A673 (cell line): ENCODE measurements around the gene CPED1. TPM values are rescaled to one million over a fixed set of nuclear protein-coding genes. Genes with fewer than 3 reads are reported as not detected.

Source experiments
- BruUV-seq: library from RNA; stranded (reverse); fragments of 400-500 nt; replicated peaks from 2 replicates; lab custom pipeline; 2021; lab: Mats Ljungman, UMichigan
- CTCF ChIA-PET: fragments of 300-600 bp; sonication (Branson Sonifier 250); formaldehyde crosslinking; loops from one replicate; lab custom pipeline; 2022; ENCODE audit warnings: antibody characterized with exemption; lab: Charles Lee
- POLR2A ChIA-PET: fragments of 300-600 bp; sonication (Branson Sonifier 250); formaldehyde crosslinking; loops from one replicate; lab custom pipeline; 2022; ENCODE audit warnings: antibody characterized with exemption; ENCODE audit not compliant: low non-redundant PET; lab: Charles Lee
- DNase-seq: peaks from one replicate; pipeline ENCODE4 v3.0.0-alpha.2; 2015; ENCODE audit warnings: low spot score
- H3K27ac ChIP-seq: fragments of 200-600 bp; sonication (generic); 2 replicates; pipeline ENCODE4 v1.5.1; 2016; ENCODE audit warnings: mixed run types, low read depth, mild to moderate bottlenecking, mixed read lengths, antibody characterized with exemption, low read length; ENCODE audit not compliant: poor library complexity, severe bottlenecking
- H3K27me3 ChIP-seq: fragments of 200-600 bp; sonication (generic); replicated peaks from 2 replicates; pipeline ENCODE4 v1.6.1; 2017; ENCODE audit warnings: mixed run types, low read depth, mild to moderate bottlenecking, mixed read lengths, antibody characterized with exemption, low read length; ENCODE audit not compliant: insufficient read depth, poor library complexity
- H3K36me3 ChIP-seq: fragments of 200-600 bp; sonication (generic); 2 replicates; pipeline ENCODE4 v1.6.1; 2016; ENCODE audit warnings: mixed run types, mild to moderate bottlenecking, mixed read lengths, antibody characterized with exemption, low read length; ENCODE audit not compliant: insufficient read depth, poor library complexity, severe bottlenecking
- H3K4me1 ChIP-seq: fragments of 200-600 bp; sonication (generic); 2 replicates; pipeline ENCODE4 v1.6.1; 2017; ENCODE audit warnings: mixed run types, mild to moderate bottlenecking, mixed read lengths, antibody characterized with exemption, low read length; ENCODE audit not compliant: insufficient read depth, poor library complexity, severe bottlenecking
- H3K4me3 ChIP-seq: fragments of 200-600 bp; sonication (generic); 2 replicates; pipeline ENCODE4 v1.5.1; 2016; ENCODE audit warnings: low read depth, mixed run types, mild to moderate bottlenecking, mixed read lengths, low read length; ENCODE audit not compliant: poor library complexity, severe bottlenecking
- H3K9me3 ChIP-seq: fragments of 200-600 bp; sonication (generic); 2 replicates; pipeline ENCODE4 v1.6.1; 2016; ENCODE audit warnings: mixed run types, low read depth, mild to moderate bottlenecking, mixed read lengths, antibody characterized with exemption, low read length; ENCODE audit not compliant: poor library complexity, severe bottlenecking
- CTCF ChIP-seq: fragments of 300-800, 200-600 bp; sonication (generic); conservative IDR thresholded peaks from 2 replicates; pipeline ENCODE4 v1.5.1; 2017; ENCODE audit warnings: low read depth, mild to moderate bottlenecking, antibody characterized with exemption, low read length, moderate library complexity, mixed read lengths
- EZH2 ChIP-seq: fragments of 200-600 bp; sonication (generic); IDR thresholded peaks from 2 replicates; pipeline ENCODE4 v1.6.1; 2017; ENCODE audit warnings: borderline replicate concordance, low read depth, mild to moderate bottlenecking, mixed read lengths, antibody characterized with exemption, low read length; ENCODE audit not compliant: poor library complexity, severe bottlenecking
- intact Hi-C: fragments of 100-400 bp; cut with micrococcal nuclease; formaldehyde crosslinking; loops from one replicate; pipeline ENCODE4 v1.10.0; 2022; ENCODE audit not compliant: unreplicated experiment
- total RNA-seq: library from RNA; stranded (reverse); gene quantifications from 2 replicates; pipeline ENCODE4 v1.2.3, GENCODE V29; 2021

The CPED1 gene
- total RNA-seq, 1 experiment from 2014 or later: 0.15 TPM

- POLR2A ChIA-PET: no interaction called here
- intact Hi-C loops: no loop called here
Measured at GRCh38 chr7:120961638-120962173, 26.8 kb upstream of the CPED1 start.

GRCh38 chr7:120964088-120964487 lies 24.4 kb upstream of the CPED1 start:
- ChIA-PET POLR2A (no interaction called here), CTCF (no interaction called here)
- peaks cover 19% of the 10 kb centered on the region for H3K36me3 ChIP-seq
- H3K27me3 ChIP-seq: no peaks in the 10 kb centered on the region
- no peaks in the 10 kb centered on the region for H3K4me1 ChIP-seq
- no peak for DNase-seq
- H3K27ac ChIP-seq: no peak overlapping the region
- intact Hi-C loops: no loop called here
- no peak for TF ChIP-seq EZH2
- TF ChIP-seq CTCF: no peak
- H3K9me3 ChIP-seq: no peaks in the 10 kb centered on the region
- H3K4me3 ChIP-seq: no peak overlapping the region
- no TSS peak for BruUV-seq

More at GRCh38 chr7:120961638-120962173, 26.8 kb upstream of the CPED1 start:
- Histone ChIP-seq H3K4me3 (no peak overlapping the region), H3K27ac (no peak overlapping the region), H3K4me1 (no peaks in the 10 kb centered on the region), H3K36me3 (peaks cover 7% of the 10 kb centered on the region), H3K27me3 (no peaks in the 10 kb centered on the region), H3K9me3 (no peaks in the 10 kb centered on the region)
- BruUV-seq: no TSS peak
- DNase-seq: no peak
- TF ChIP-seq CTCF (no peak), EZH2 (no peak)
- CTCF ChIA-PET: no interaction called here

GRCh38 chr7:120966961-120967360 lies 21.6 kb upstream of the CPED1 start:
- TF ChIP-seq EZH2: no peak
- TF ChIP-seq CTCF: no peak
- no peak overlapping the region for H3K4me3 ChIP-seq
- no peak for DNase-seq
- POLR2A ChIA-PET: no interaction called here
- BruUV-seq: no TSS peak
- H3K36me3 ChIP-seq: peaks cover 34% of the 10 kb centered on the region
- H3K4me1 ChIP-seq: no peaks in the 10 kb centered on the region
- H3K27me3 ChIP-seq: no peaks in the 10 kb centered on the region
- intact Hi-C loops: no loop called here
- H3K27ac ChIP-seq: no peak overlapping the region
- H3K9me3 ChIP-seq: no peaks in the 10 kb centered on the region
- CTCF ChIA-PET: no interaction called here
